PC-3 (cell line): Measurements from ENCODE around the gene CFAP58. TPM values are rescaled to one million over a fixed set of nuclear protein-coding genes. Genes with fewer than 3 reads are reported as not detected.

Source experiments
- ATAC-seq: fragments of 200-7000 bp; cut with Tn5 transposase; 2 replicates; pipeline ENCODE4 v1.9.1; 2020; ENCODE audit warnings: mild to moderate bottlenecking, moderate library complexity
- BruUV-seq: library from RNA; stranded (reverse); fragments of 400-500 nt; replicated peaks from 2 replicates; lab custom pipeline; 2021; lab: Mats Ljungman, UMichigan
- CTCF ChIA-PET: fragments of 300-600 bp; sonication (Branson Sonifier 250); formaldehyde crosslinking; loops from one replicate; lab custom pipeline; 2022; ENCODE audit warnings: antibody characterized with exemption; lab: Charles Lee
- POLR2A ChIA-PET: fragments of 300-600 bp; sonication (Branson Sonifier 250); formaldehyde crosslinking; loops from one replicate; lab custom pipeline; 2022; ENCODE audit warnings: antibody characterized with exemption; ENCODE audit not compliant: unreplicated experiment; lab: Charles Lee
- DNase-seq: peaks from one replicate; pipeline ENCODE4 v3.0.0-alpha.2; 2015
- H2AFZ ChIP-seq: fragments of 300-600 bp; sonication (generic); 2 replicates; pipeline ENCODE4 v1.6.0; 2016; ENCODE audit warnings: antibody characterized with exemption, low read length
- H3F3A ChIP-seq: fragments of 300-600 bp; sonication (generic); one replicate; pipeline ENCODE4 v1.6.0; 2017; ENCODE audit warnings: antibody characterized with exemption, low read length, control low read depth, mild to moderate bottlenecking; ENCODE audit not compliant: unreplicated experiment
- H3K27ac ChIP-seq: fragments of 300-600 bp; sonication (generic); 2 replicates; pipeline ENCODE4 v1.5.1; 2016; ENCODE audit warnings: mild to moderate bottlenecking, low read length
- H3K27me3 ChIP-seq: fragments of 300-600 bp; sonication (generic); 2 replicates; pipeline ENCODE4 v1.6.1; 2016; ENCODE audit warnings: low read length, mixed read lengths
- H3K36me3 ChIP-seq: fragments of 300-600 bp; sonication (generic); 2 replicates; pipeline ENCODE4 v1.6.1; 2016; ENCODE audit warnings: low read depth, mixed run types, low read length, mixed read lengths
- H3K4me1 ChIP-seq: fragments of 300-600 bp; sonication (generic); 2 replicates; pipeline ENCODE4 v1.5.1; 2016; ENCODE audit warnings: low read length; ENCODE audit not compliant: insufficient read depth
- H3K4me2 ChIP-seq: fragments of 300-600 bp; sonication (generic); 2 replicates; pipeline ENCODE4 v1.6.0; 2016; ENCODE audit warnings: low read length
- H3K4me3 ChIP-seq: fragments of 300-600 bp; sonication (generic); 2 replicates; pipeline ENCODE4 v1.5.1; 2016; ENCODE audit warnings: mild to moderate bottlenecking, low read length, mixed read lengths
- H3K79me2 ChIP-seq: fragments of 300-600 bp; sonication (generic); 2 replicates; pipeline ENCODE4 v1.6.1; 2017; ENCODE audit warnings: low read length, mixed read lengths
- H3K9ac ChIP-seq: fragments of 300-600 bp; sonication (generic); 2 replicates; pipeline ENCODE4 v1.6.0; 2016; ENCODE audit warnings: mild to moderate bottlenecking, low read length
- H3K9me2 ChIP-seq: fragments of 300-600 bp; sonication (generic); replicated peaks from 2 replicates; pipeline ENCODE4 v1.6.1; 2016; ENCODE audit warnings: mixed run types, low read length, mixed read lengths
- H3K9me3 ChIP-seq: fragments of 300-600 bp; sonication (generic); 2 replicates; pipeline ENCODE4 v1.6.1; 2016; ENCODE audit warnings: low read length, mixed read lengths
- H4K20me1 ChIP-seq: fragments of 300-600 bp; sonication (generic); 2 replicates; pipeline ENCODE4 v1.6.1; 2016; ENCODE audit warnings: low read length, mixed read lengths
- EZH2 ChIP-seq: fragments of 300-600 bp; sonication (generic); IDR thresholded peaks from one replicate; pipeline ENCODE4 v1.6.1; 2017; ENCODE audit warnings: antibody characterized with exemption, mild to moderate bottlenecking, low read length; ENCODE audit not compliant: unreplicated experiment
- EZH2phosphoT487 ChIP-seq: fragments of 300-600 bp; sonication (generic); IDR thresholded peaks from 2 replicates; pipeline ENCODE4 v1.6.1; 2018; ENCODE audit warnings: mild to moderate bottlenecking, antibody characterized with exemption, low read length, borderline replicate concordance
- intact Hi-C: fragments of 100-400 bp; cut with micrococcal nuclease; formaldehyde crosslinking; loops from 2 replicates; pipeline ENCODE4 v1.9.0; 2023
- total RNA-seq: library from RNA; depleted of rRNA; stranded (reverse); fragments of >200 nt; gene quantifications from 2 replicates; pipeline ENCODE4 v1.2.3, GENCODE V29; 2014
- TF ChIP-seq, protein P1 (sequence below): fragments of 300-600 bp; sonication (generic); conservative IDR thresholded peaks from 2 replicates; pipeline ENCODE4 v1.5.1; 2017; ENCODE audit warnings: antibody characterized with exemption, low read depth, mild to moderate bottlenecking, low read length

CFAP58 gene
- total RNA-seq, 1 experiment from 2014 or later: 0.26 TPM

DNA sequence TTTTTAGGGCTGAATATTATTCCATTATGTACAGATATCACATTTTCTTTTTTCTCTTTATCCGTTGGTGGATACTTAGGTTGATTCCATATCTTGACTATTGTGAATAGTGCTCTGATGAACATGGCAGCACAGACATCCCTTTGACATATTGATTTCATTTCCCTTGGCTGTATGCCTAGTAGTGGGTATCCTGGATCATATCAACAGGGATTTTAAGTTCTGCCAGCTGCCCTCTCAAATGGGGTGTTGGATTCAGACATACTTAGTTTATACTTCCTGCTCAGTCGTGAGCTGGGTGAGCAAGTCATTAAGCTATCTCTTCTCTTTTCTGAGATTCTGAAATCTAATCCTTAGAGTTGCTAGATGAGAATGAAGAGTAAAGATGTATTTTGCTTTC lies 147.8 kb downstream of the CFAP58 start:
- peaks cover 38% of the 10 kb centered on the region for H3K27me3 ChIP-seq
- DNase-seq (no peak), ATAC-seq (no peak)
- H3K36me3 ChIP-seq: no peaks in the 10 kb centered on the region
- intact Hi-C loops: no loop called here
- H3K4me2 ChIP-seq: no peak overlapping the region
- ChIA-PET CTCF (no interaction called here), POLR2A (no interaction called here)
- no peaks in the 10 kb centered on the region for H3K9me3 ChIP-seq
- no peak overlapping the region for H3K9ac ChIP-seq
- no peaks in the 10 kb centered on the region for H4K20me1 ChIP-seq
- H3K4me3 ChIP-seq: no peak overlapping the region
- H3K9me2 ChIP-seq: no peaks in the 10 kb centered on the region
- no peak overlapping the region for H2AFZ ChIP-seq
- H3K79me2 ChIP-seq: no peaks in the 10 kb centered on the region
- TF ChIP-seq EZH2 (no peak), EZH2phosphoT487 (no peak)
- TF ChIP-seq, protein P1, sequence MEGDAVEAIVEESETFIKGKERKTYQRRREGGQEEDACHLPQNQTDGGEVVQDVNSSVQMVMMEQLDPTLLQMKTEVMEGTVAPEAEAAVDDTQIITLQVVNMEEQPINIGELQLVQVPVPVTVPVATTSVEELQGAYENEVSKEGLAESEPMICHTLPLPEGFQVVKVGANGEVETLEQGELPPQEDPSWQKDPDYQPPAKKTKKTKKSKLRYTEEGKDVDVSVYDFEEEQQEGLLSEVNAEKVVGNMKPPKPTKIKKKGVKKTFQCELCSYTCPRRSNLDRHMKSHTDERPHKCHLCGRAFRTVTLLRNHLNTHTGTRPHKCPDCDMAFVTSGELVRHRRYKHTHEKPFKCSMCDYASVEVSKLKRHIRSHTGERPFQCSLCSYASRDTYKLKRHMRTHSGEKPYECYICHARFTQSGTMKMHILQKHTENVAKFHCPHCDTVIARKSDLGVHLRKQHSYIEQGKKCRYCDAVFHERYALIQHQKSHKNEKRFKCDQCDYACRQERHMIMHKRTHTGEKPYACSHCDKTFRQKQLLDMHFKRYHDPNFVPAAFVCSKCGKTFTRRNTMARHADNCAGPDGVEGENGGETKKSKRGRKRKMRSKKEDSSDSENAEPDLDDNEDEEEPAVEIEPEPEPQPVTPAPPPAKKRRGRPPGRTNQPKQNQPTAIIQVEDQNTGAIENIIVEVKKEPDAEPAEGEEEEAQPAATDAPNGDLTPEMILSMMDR: no peak
- no peak overlapping the region for H3K27ac ChIP-seq
- BruUV-seq: no TSS peak
- H3F3A ChIP-seq: no peaks in the 10 kb centered on the region
- no peaks in the 10 kb centered on the region for H3K4me1 ChIP-seq

DNA sequence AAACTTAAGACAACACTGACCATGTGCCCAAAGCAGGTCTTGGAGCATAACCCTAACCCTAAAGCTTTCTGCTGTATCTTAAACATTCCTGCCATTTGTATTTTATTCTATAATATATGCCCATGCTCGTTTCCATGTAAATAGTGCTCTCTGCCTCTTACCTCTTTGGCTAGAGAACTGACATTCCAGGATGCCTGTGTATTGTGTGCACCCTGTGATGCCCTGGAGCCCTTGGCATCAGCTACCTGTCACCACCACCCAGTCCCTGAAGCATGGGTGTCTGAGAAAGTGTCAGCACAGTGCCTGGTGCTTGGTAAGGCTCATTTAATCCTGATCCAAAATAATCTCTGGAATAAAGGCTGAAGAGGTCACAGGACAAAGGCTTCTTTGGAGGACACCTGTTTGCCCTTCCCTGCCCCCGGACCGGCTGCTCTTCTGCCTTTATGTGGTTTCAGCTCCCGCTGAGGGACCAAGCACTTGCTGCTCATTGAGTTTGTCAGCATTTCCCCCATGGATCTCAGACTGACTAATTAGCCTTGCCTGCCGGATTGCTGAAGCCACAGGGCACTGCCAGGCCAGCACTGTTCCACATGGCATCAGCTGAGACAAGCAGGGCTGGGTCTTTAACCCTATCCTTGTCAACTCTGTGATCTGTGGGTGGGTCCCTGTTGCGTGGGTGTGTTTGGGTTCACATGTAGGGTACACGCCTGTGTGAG lies 148.4 kb downstream of the CFAP58 start:
- ChIA-PET CTCF (no interaction called here), POLR2A (no interaction called here)
- Histone ChIP-seq H3F3A (no peaks in the 10 kb centered on the region), H3K27me3 (peaks cover 42% of the 10 kb centered on the region), H3K4me1 (no peaks in the 10 kb centered on the region), H3K9me3 (no peaks in the 10 kb centered on the region), H3K36me3 (no peaks in the 10 kb centered on the region), H3K4me2 (no peak overlapping the region), H3K9me2 (no peaks in the 10 kb centered on the region), H3K9ac (no peak overlapping the region), H2AFZ (no peak overlapping the region), H3K27ac (no peak overlapping the region), H4K20me1 (no peaks in the 10 kb centered on the region), H3K79me2 (no peaks in the 10 kb centered on the region), H3K4me3 (no peak overlapping the region)
- intact Hi-C loops: no loop called here
- TF ChIP-seq EZH2phosphoT487 (no peak), EZH2 (no peak)
- TF ChIP-seq, protein P1: no peak
- no peak for DNase-seq
- BruUV-seq: no TSS peak
- no peak for ATAC-seq

DNA sequence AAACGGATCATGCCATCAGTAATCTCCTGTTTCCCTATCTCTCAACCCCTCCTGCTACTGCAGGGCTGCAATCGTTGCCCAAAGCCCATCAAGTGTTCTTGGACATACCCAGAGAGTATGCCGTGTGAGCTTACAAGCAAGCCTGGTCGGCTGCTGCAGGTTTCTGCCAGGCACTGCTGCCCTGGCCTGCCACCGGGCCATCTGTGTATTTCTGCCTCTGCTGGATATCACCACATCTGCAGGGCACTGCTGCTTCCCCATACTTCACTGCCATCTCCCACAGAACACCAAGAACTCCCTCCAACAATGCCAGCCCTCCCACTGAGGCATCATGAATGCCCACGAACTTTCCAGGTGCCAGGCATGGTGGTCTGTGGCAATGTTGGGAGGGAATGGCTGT lies 149.3 kb downstream of the CFAP58 start:
- Histone ChIP-seq H3K9me3 (no peaks in the 10 kb centered on the region), H3K4me2 (no peak overlapping the region), H3K4me3 (no peak overlapping the region), H3K79me2 (no peaks in the 10 kb centered on the region), H3K27ac (no peak overlapping the region), H3F3A (no peaks in the 10 kb centered on the region), H3K27me3 (peaks cover 51% of the 10 kb centered on the region), H3K9me2 (no peaks in the 10 kb centered on the region), H3K36me3 (no peaks in the 10 kb centered on the region), H3K9ac (no peak overlapping the region), H2AFZ (no peak overlapping the region), H3K4me1 (no peaks in the 10 kb centered on the region), H4K20me1 (no peaks in the 10 kb centered on the region)
- no peak for DNase-seq
- TF ChIP-seq EZH2 (no peak), EZH2phosphoT487 (no peak)
- TF ChIP-seq, protein P1: no peak
- ChIA-PET POLR2A (no interaction called here), CTCF (no interaction called here)
- no peak for ATAC-seq
- no TSS peak for BruUV-seq
- intact Hi-C loops: no loop called here
